Stimulated activated CD4-positive, alpha-beta T cell treated with anti-CD3 and anti-CD28 coated beads, Interleukin-2, amount 100 ng/mL, for 48 hours (primary cell): ENCODE results near the gene SIK3.

Experiments used
- DNase-seq, 2 donors: peaks; one replicate each; pipeline ENCODE4 v3.0.0-alpha.2; 2020

SIK3 gene

GRCh38 chr11:116955949-116956348 is 142.3 kb downstream of the SIK3 start:
- no peak for DNase-seq

GRCh38 chr11:116955548-116955947 is 142.7 kb downstream of the SIK3 start:
- DNase-seq = no peak

GRCh38 chr11:116953530-116954285 is 144.5 kb downstream of the SIK3 start:
- no peak for DNase-seq

GRCh38 chr11:116951762-116952161 is 146.5 kb downstream of the SIK3 start:
- DNase-seq = no peak

- DNase-seq = no peak
These were observed 148.0 kb downstream of the SIK3 start for GRCh38 chr11:116950210-116950609.

GRCh38 chr11:116948391-116948790 is 149.8 kb downstream of the SIK3 start:
- DNase-seq = peak in 1 of 2 donors; percentile 18

- no peak for DNase-seq
These were observed 151.8 kb downstream of the SIK3 start for GRCh38 chr11:116946414-116946813.

GRCh38 chr11:116939499-116939898 is 158.7 kb downstream of the SIK3 start:
- no peak for DNase-seq

- DNase-seq = no peak
These were observed 159.7 kb downstream of the SIK3 start for GRCh38 chr11:116938471-116939070.

- no peak for DNase-seq
These were observed 161.3 kb downstream of the SIK3 start for GRCh38 chr11:116936754-116937446.

- DNase-seq = no peak
These were observed 162.7 kb downstream of the SIK3 start for GRCh38 chr11:116935514-116935913.

- no peak for DNase-seq
These were observed 163.1 kb downstream of the SIK3 start for GRCh38 chr11:116935089-116935488.

GRCh38 chr11:116933961-116934360 is 164.3 kb downstream of the SIK3 start:
- no peak for DNase-seq

GRCh38 chr11:116932181-116932580 is 166.0 kb downstream of the SIK3 start:
- no peak for DNase-seq

- DNase-seq = peak in 1 of 2 donors; percentile 23
These were observed 166.8 kb downstream of the SIK3 start for GRCh38 chr11:116931206-116931953.

GRCh38 chr11:116930586-116930985 is 167.6 kb downstream of the SIK3 start:
- no peak for DNase-seq

GRCh38 chr11:116930177-116930576 is 168.1 kb downstream of the SIK3 start:
- DNase-seq = peak; percentile 11 to 20

GRCh38 chr11:116929414-116930090 is 168.7 kb downstream of the SIK3 start:
- DNase-seq = no peak

- no peak for DNase-seq
These were observed 169.4 kb downstream of the SIK3 start for GRCh38 chr11:116928845-116929244.

- DNase-seq = no peak
These were observed 170.0 kb downstream of the SIK3 start for GRCh38 chr11:116928102-116928777.

- DNase-seq = peak; percentile 28 to 35
These were observed 170.9 kb downstream of the SIK3 start for GRCh38 chr11:116927163-116927974.
